NK-92 (cell line): ENCODE results near the gene CAPN5.

ENCODE experiments used
- DNase-seq: peaks from one replicate; lab custom pipeline; 2025; ENCODE audit not compliant: unreplicated experiment; lab: John Stamatoyannopoulos, UW

The CAPN5 gene

GRCh38 chr11:77063861-77064260 is 2.9 kb upstream of the CAPN5 start:
- DNase-seq, result no peak

GRCh38 chr11:77064648-77065217 is 2.0 kb upstream of the CAPN5 start:
- no peak for DNase-seq

- DNase-seq, result no peak
Observed at GRCh38 chr11:77065878-77066228, 918 bp upstream of the CAPN5 start.

- no peak for DNase-seq
Observed at GRCh38 chr11:77067861-77068443, 1.2 kb downstream of the CAPN5 start.

GRCh38 chr11:77068457-77069335 is 1.9 kb downstream of the CAPN5 start:
- DNase-seq, result no peak

GRCh38 chr11:77069336-77069968 is 2.7 kb downstream of the CAPN5 start:
- DNase-seq, result no peak

- DNase-seq, result no peak
Observed at GRCh38 chr11:77069969-77070582, 3.3 kb downstream of the CAPN5 start.

- no peak for DNase-seq
Observed at GRCh38 chr11:77071077-77071476, 4.3 kb downstream of the CAPN5 start.

GRCh38 chr11:77071671-77072605 is 5.2 kb downstream of the CAPN5 start:
- no peak for DNase-seq

- no peak for DNase-seq
Observed at GRCh38 chr11:77072851-77073327, 6.1 kb downstream of the CAPN5 start.

GRCh38 chr11:77073328-77074001 is 6.7 kb downstream of the CAPN5 start:
- DNase-seq, result no peak

GRCh38 chr11:77074205-77074604 is 7.4 kb downstream of the CAPN5 start:
- no peak for DNase-seq

- DNase-seq, result no peak
Observed at GRCh38 chr11:77074626-77075221, 8.0 kb downstream of the CAPN5 start.

- DNase-seq, result no peak
Observed at GRCh38 chr11:77075425-77075905, 8.7 kb downstream of the CAPN5 start.

GRCh38 chr11:77079666-77080065 is 12.9 kb downstream of the CAPN5 start:
- DNase-seq, result no peak

GRCh38 chr11:77080643-77081210 is 14.0 kb downstream of the CAPN5 start:
- no peak for DNase-seq

- no peak for DNase-seq
Observed at GRCh38 chr11:77081381-77081851, 14.6 kb downstream of the CAPN5 start.

- DNase-seq, result no peak
Observed at GRCh38 chr11:77081976-77082836, 15.4 kb downstream of the CAPN5 start.
